Fibroblast of the aortic adventitia (primary cell): ENCODE measurements around the gene KRTAP2-2. TPM values are rescaled to one million over a fixed set of nuclear protein-coding genes. Genes with fewer than 3 reads are reported as not detected.

Experiments used
- DNase-seq: peaks from one replicate; pipeline ENCODE4 v3.0.0-alpha.2; 2010; ENCODE audit warnings: low read depth
- H3K4me3 ChIP-seq: 2 replicates; pipeline ENCODE4 v1.5.1; 2011; ENCODE audit warnings: low read depth, mild to moderate bottlenecking, control low read depth, low read length, moderate library complexity
- CTCF ChIP-seq: IDR thresholded peaks from 2 replicates; pipeline ENCODE4 v1.5.1; 2011; ENCODE audit warnings: mild to moderate bottlenecking, low read length, control low read depth, inconsistent platforms; ENCODE audit not compliant: insufficient read depth
- small RNA-seq: library from RNA; depleted of rRNA; stranded (forward); fragments of <200 nt; gene quantifications from one replicate; pipeline ENCODE3, GENCODE V24; 2012
- total RNA-seq: library from RNA; depleted of rRNA; stranded (reverse); fragments of >200 nt; gene quantifications from 2 replicates; pipeline ENCODE4 v1.2.3, GENCODE V29; 2012; ENCODE audit warnings: low replicate concordance

Gene KRTAP2-2
- total RNA-seq, 1 donor = not detected

GRCh38 chr17:41012326-41013120 lies 42.5 kb downstream of the KRTAP2-2 start:
- H3K4me3 ChIP-seq = no peak overlapping the region
- TF ChIP-seq CTCF = no peak
- no peak for DNase-seq

GRCh38 chr17:41010441-41010840 lies 44.6 kb downstream of the KRTAP2-2 start:
- peak; percentile 10 for DNase-seq
- H3K4me3 ChIP-seq = no peak overlapping the region
- TF ChIP-seq CTCF = no peak

- DNase-seq = no peak
- TF ChIP-seq CTCF = no peak
- no peak overlapping the region for H3K4me3 ChIP-seq
These were observed 45.1 kb downstream of the KRTAP2-2 start for GRCh38 chr17:41009936-41010335.

- TF ChIP-seq CTCF = no peak
- no peak overlapping the region for H3K4me3 ChIP-seq
- no peak for DNase-seq
These were observed 45.7 kb downstream of the KRTAP2-2 start for GRCh38 chr17:41009301-41009760.

GRCh38 chr17:41008811-41009210 lies 46.2 kb downstream of the KRTAP2-2 start, which contains the start of gene KRTAP3-1:
Gene KRTAP3-1, minus strand, starts transcription at chr17:41009128. Its CDS starts 54 bp downstream, at chr17:41009074.
- DNase-seq = no peak
- no peak within 1 kb of the TSS for H3K4me3 ChIP-seq
- no peak for TF ChIP-seq CTCF

Small RNA genes within 50 kb of the gene (small RNA-seq; reads per million reads assigned to genes)
- not detected for gene KRTAP3-4P

Other genes starting within 250 kb of the KRTAP2-2 start
- 12.2 TPM in 1 of 2 replicates, not detected in the other for gene KRT10, start 232.6 kb downstream of the KRTAP2-2 start, total RNA-seq
- not detected in 2 replicates for gene KRT12, start 188.0 kb downstream of the KRTAP2-2 start, total RNA-seq
- not detected in 2 replicates for gene KRT20, start 170.0 kb downstream of the KRTAP2-2 start, total RNA-seq
- not detected in 2 replicates for gene KRT23, start 117.6 kb downstream of the KRTAP2-2 start, total RNA-seq
- not detected in 2 replicates for gene KRT39, start 88.3 kb downstream of the KRTAP2-2 start, total RNA-seq
- gene KRT40, start 70.9 kb downstream of the KRTAP2-2 start, total RNA-seq = not detected in 2 replicates
- not detected in 2 replicates for gene KRTAP3-3, start 61.1 kb downstream of the KRTAP2-2 start, total RNA-seq
- gene KRTAP3-2, start 55.3 kb downstream of the KRTAP2-2 start, total RNA-seq = not detected in 2 replicates
- gene KRTAP3-1, start 46.1 kb downstream of the KRTAP2-2 start, total RNA-seq = not detected in 2 replicates
- gene KRTAP1-5, start 28.0 kb downstream of the KRTAP2-2 start, total RNA-seq = 1.4 TPM in 1 of 2 replicates, not detected in the other
- gene KRTAP1-4, start 25.0 kb downstream of the KRTAP2-2 start, total RNA-seq = not detected in 2 replicates
- gene KRTAP1-3, start 20.4 kb downstream of the KRTAP2-2 start, total RNA-seq = not detected in 2 replicates
- not detected in 2 replicates for gene KRTAP1-1, start 13.8 kb downstream of the KRTAP2-2 start, total RNA-seq
- not detected in 2 replicates for gene KRTAP2-1, start 7.9 kb downstream of the KRTAP2-2 start, total RNA-seq
- not detected in 2 replicates for gene KRTAP2-3, start 4.9 kb upstream of the KRTAP2-2 start, total RNA-seq
- not detected in 2 replicates for gene KRTAP2-4, start 10.6 kb upstream of the KRTAP2-2 start, total RNA-seq
- gene KRTAP4-7, start 28.9 kb upstream of the KRTAP2-2 start, total RNA-seq = not detected in 2 replicates
- gene KRTAP4-8, start 42.9 kb upstream of the KRTAP2-2 start, total RNA-seq = not detected in 2 replicates
- not detected in 2 replicates for gene KRTAP4-16, start 47.0 kb upstream of the KRTAP2-2 start, total RNA-seq
- not detected in 2 replicates for gene KRTAP4-9, start 50.2 kb upstream of the KRTAP2-2 start, total RNA-seq
- gene KRTAP4-11, start 63.1 kb upstream of the KRTAP2-2 start, total RNA-seq = not detected in 2 replicates
- gene KRTAP4-12, start 69.0 kb upstream of the KRTAP2-2 start, total RNA-seq = not detected in 2 replicates
- gene KRTAP4-6, start 85.3 kb upstream of the KRTAP2-2 start, total RNA-seq = not detected in 2 replicates
- gene KRTAP4-5, start 94.6 kb upstream of the KRTAP2-2 start, total RNA-seq = not detected in 2 replicates
- gene KRTAP4-4, start 105.5 kb upstream of the KRTAP2-2 start, total RNA-seq = not detected in 2 replicates
- gene KRTAP4-3, start 113.0 kb upstream of the KRTAP2-2 start, total RNA-seq = not detected in 2 replicates
- not detected in 2 replicates for gene KRTAP4-2, start 123.0 kb upstream of the KRTAP2-2 start, total RNA-seq
- gene KRTAP4-1, start 129.7 kb upstream of the KRTAP2-2 start, total RNA-seq = not detected in 2 replicates
- gene KRTAP9-1, start 134.7 kb upstream of the KRTAP2-2 start, total RNA-seq = not detected in 2 replicates
- not detected in 2 replicates for gene KRTAP9-2, start 171.4 kb upstream of the KRTAP2-2 start, total RNA-seq
- not detected in 2 replicates for gene KRTAP9-3, start 177.2 kb upstream of the KRTAP2-2 start, total RNA-seq
- not detected in 2 replicates for gene KRTAP9-8, start 182.8 kb upstream of the KRTAP2-2 start, total RNA-seq
- not detected in 2 replicates for gene KRTAP9-4, start 194.5 kb upstream of the KRTAP2-2 start, total RNA-seq
- gene KRTAP9-9, start 200.2 kb upstream of the KRTAP2-2 start, total RNA-seq = not detected in 2 replicates
- not detected in 2 replicates for gene KRTAP9-6, start 210.1 kb upstream of the KRTAP2-2 start, total RNA-seq
- gene KRTAP9-7, start 220.5 kb upstream of the KRTAP2-2 start, total RNA-seq = not detected in 2 replicates
- not detected in 2 replicates for gene KRTAP29-1, start 247.6 kb upstream of the KRTAP2-2 start, total RNA-seq